ENCODE results near the gene CDR2. TPM values are rescaled to one million over a fixed set of nuclear protein-coding genes. Genes with fewer than 3 reads are reported as not detected.

Gene CDR2
- total RNA-seq, 1 experiment from 2014 or later, result 14.7 TPM

GRCh38 chr16:22353933-22354541 is 20.4 kb downstream of the CDR2 start:
- BruUV-seq (replicated peaks), result no TSS peak
- Histone ChIP-seq H3K9ac (ENCODE audit: low read length) (no peak overlapping the region), H3K79me2 (ENCODE audit: low read length) (peaks cover 15% of the 10 kb centered on the region), H3K27me3 (ENCODE audit: low read length) (no peaks in the 10 kb centered on the region), H2AFZ (ENCODE audit: low read length) (no peak overlapping the region), H3K4me3 (ENCODE audit: low read length) (no peak overlapping the region), H3K4me2 (ENCODE audit: low read length) (no peak overlapping the region), H4K20me1 (ENCODE audit: low read length) (peaks cover 4% of the 10 kb centered on the region; the same call in 1 of the 2 replicates), H3K27ac (ENCODE audit: low read length) (no peak overlapping the region), H3K9me2 (replicated peaks; ENCODE audit: low read length) (no peaks in the 10 kb centered on the region), H3K36me3 (ENCODE audit: low read depth, low read length) (peaks cover 18% of the 10 kb centered on the region), H3F3A (ENCODE audit: low read length, unreplicated experiment) (no peaks in the 10 kb centered on the region), H3K9me3 (ENCODE audit: low read length) (no peaks in the 10 kb centered on the region), H3K4me1 (ENCODE audit: insufficient read depth, low read length) (peaks cover 18% of the 10 kb centered on the region)
- CTCF ChIA-PET, result no interaction called here
- intact Hi-C loops (cut with micrococcal nuclease), result no loop called here
- TF ChIP-seq EZH2 (IDR thresholded peaks at IDR 0.05; ENCODE audit: low read length, unreplicated experiment), result no peak
- no peak for TF ChIP-seq EZH2phosphoT487 (IDR thresholded peaks at IDR 0.05; ENCODE audit: borderline replicate concordance, low read length)
- no peak for TF ChIP-seq CTCF (conservative IDR thresholded peaks at IDR 0.05; ENCODE audit: low read depth, low read length)
- no peak for DNase-seq
- ATAC-seq, result peak; percentile 29; the same call in 1 of the 2 replicates
- POLR2A ChIA-PET (ENCODE audit: unreplicated experiment), result no interaction called here

GRCh38 chr16:22353191-22353919 is 21.1 kb downstream of the CDR2 start:
- Histone ChIP-seq H3K9ac (ENCODE audit: low read length) (no peak overlapping the region), H3K36me3 (ENCODE audit: low read depth, low read length) (peaks cover 21% of the 10 kb centered on the region), H3K4me3 (ENCODE audit: low read length) (no peak overlapping the region), H3K9me3 (ENCODE audit: low read length) (no peaks in the 10 kb centered on the region), H2AFZ (ENCODE audit: low read length) (no peak overlapping the region), H3K9me2 (replicated peaks; ENCODE audit: low read length) (no peaks in the 10 kb centered on the region), H4K20me1 (ENCODE audit: low read length) (peaks cover 4% of the 10 kb centered on the region; the same call in 1 of the 2 replicates), H3K4me1 (ENCODE audit: insufficient read depth, low read length) (peaks cover 25% of the 10 kb centered on the region), H3K27me3 (ENCODE audit: low read length) (no peaks in the 10 kb centered on the region), H3K79me2 (ENCODE audit: low read length) (peaks cover 15% of the 10 kb centered on the region), H3F3A (ENCODE audit: low read length, unreplicated experiment) (no peaks in the 10 kb centered on the region), H3K4me2 (ENCODE audit: low read length) (0 out of 2 replicates have a peak overlapping the region, but pooled peaks have one; percentile 11), H3K27ac (ENCODE audit: low read length) (no peak overlapping the region)
- no peak for TF ChIP-seq EZH2 (IDR thresholded peaks at IDR 0.05; ENCODE audit: low read length, unreplicated experiment)
- TF ChIP-seq EZH2phosphoT487 (IDR thresholded peaks at IDR 0.05; ENCODE audit: borderline replicate concordance, low read length), result no peak
- no peak for TF ChIP-seq CTCF (conservative IDR thresholded peaks at IDR 0.05; ENCODE audit: low read depth, low read length)
- ChIA-PET CTCF (no interaction called here), POLR2A (ENCODE audit: unreplicated experiment) (no interaction called here)
- BruUV-seq (replicated peaks), result no TSS peak
- intact Hi-C loops (cut with micrococcal nuclease), result no loop called here
- DNase-seq (peak; percentile 55), ATAC-seq (peak; percentile 69)

GRCh38 chr16:22352723-22353122 is 21.7 kb downstream of the CDR2 start:
- ChIA-PET CTCF (no interaction called here), POLR2A (ENCODE audit: unreplicated experiment) (no interaction called here)
- intact Hi-C loops (cut with micrococcal nuclease), result no loop called here
- H3K79me2 ChIP-seq (ENCODE audit: low read length), result peaks cover 15% of the 10 kb centered on the region
- no peak for DNase-seq
- no peaks in the 10 kb centered on the region for H3F3A ChIP-seq (ENCODE audit: low read length, unreplicated experiment)
- H3K9ac ChIP-seq (ENCODE audit: low read length), result no peak overlapping the region
- ATAC-seq, result no peak
- H3K36me3 ChIP-seq (ENCODE audit: low read depth, low read length), result peaks cover 21% of the 10 kb centered on the region
- TF ChIP-seq EZH2 (IDR thresholded peaks at IDR 0.05; ENCODE audit: low read length, unreplicated experiment) (no peak), EZH2phosphoT487 (IDR thresholded peaks at IDR 0.05; ENCODE audit: borderline replicate concordance, low read length) (no peak), CTCF (conservative IDR thresholded peaks at IDR 0.05; ENCODE audit: low read depth, low read length) (no peak)
- H3K9me2 ChIP-seq (replicated peaks; ENCODE audit: low read length), result no peaks in the 10 kb centered on the region
- H3K4me1 ChIP-seq (ENCODE audit: insufficient read depth, low read length), result peaks cover 25% of the 10 kb centered on the region
- H3K27ac ChIP-seq (ENCODE audit: low read length), result no peak overlapping the region
- no peak overlapping the region for H3K4me2 ChIP-seq (ENCODE audit: low read length)
- H4K20me1 ChIP-seq (ENCODE audit: low read length), result peaks cover 4% of the 10 kb centered on the region; the same call in 1 of the 2 replicates
- H3K27me3 ChIP-seq (ENCODE audit: low read length), result no peaks in the 10 kb centered on the region
- H3K4me3 ChIP-seq (ENCODE audit: low read length), result no peak overlapping the region
- H2AFZ ChIP-seq (ENCODE audit: low read length), result no peak overlapping the region
- no peaks in the 10 kb centered on the region for H3K9me3 ChIP-seq (ENCODE audit: low read length)
- no TSS peak for BruUV-seq (replicated peaks)
